Mesenchymal stem cell (in vitro differentiated cells and primary cell): Measurements from ENCODE around the gene CUL4B.

Experiments
- DNase-seq: peaks from one replicate; pipeline ENCODE4 v3.0.0-alpha.2; 2013
- H2AFZ ChIP-seq: one replicate; pipeline ENCODE4 v1.6.1; 2013; ENCODE audit warnings: low read depth, mild to moderate bottlenecking, control low read depth, inconsistent platforms, low read length, moderate library complexity
- H2AK5ac ChIP-seq: 2 replicates; pipeline ENCODE4 v1.6.1; 2013; ENCODE audit warnings: low read length, moderate library complexity, mild to moderate bottlenecking, inconsistent platforms; ENCODE audit not compliant: severe bottlenecking
- H2BK120ac ChIP-seq: one replicate; pipeline ENCODE4 v1.6.1; 2013; ENCODE audit warnings: low read depth, mild to moderate bottlenecking, inconsistent platforms, low read length, moderate library complexity
- H2BK12ac ChIP-seq, 2 experiments: one replicate each; pipeline ENCODE4 v1.6.1; 2013; ENCODE audit warnings: inconsistent platforms in 2 of 2, low read length in 2 of 2, mild to moderate bottlenecking in 2 of 2, moderate library complexity in 2 of 2, control low read depth in 1 of 2
- H2BK15ac ChIP-seq: one replicate; pipeline ENCODE4 v1.6.1; 2013; ENCODE audit warnings: mild to moderate bottlenecking, low read depth, inconsistent platforms; ENCODE audit not compliant: poor library complexity, severe bottlenecking
- H2BK5ac ChIP-seq: 2 replicates; pipeline ENCODE4 v1.6.1; 2013; ENCODE audit warnings: low read depth, mild to moderate bottlenecking, low read length, control low read depth, inconsistent platforms; ENCODE audit not compliant: poor library complexity, severe bottlenecking
- H3K14ac ChIP-seq, 2 experiments: one replicate each; pipeline ENCODE4 v1.6.1; 2013; ENCODE audit warnings: inconsistent platforms in 2 of 2, low read length in 2 of 2, control low read depth in 1 of 2, mild to moderate bottlenecking in 1 of 2, moderate library complexity in 1 of 2
- H3K18ac ChIP-seq, 2 experiments: one replicate each; pipeline ENCODE4 v1.6.1; 2013; ENCODE audit warnings: inconsistent platforms in 2 of 2, low read length in 2 of 2, control low read depth in 1 of 2, low read depth in 1 of 2, mild to moderate bottlenecking in 1 of 2
- H3K23ac ChIP-seq, 2 experiments: one replicate each; pipeline ENCODE4 v1.6.1; 2013; ENCODE audit warnings: inconsistent platforms in 2 of 2, low read length in 2 of 2, mild to moderate bottlenecking in 2 of 2, moderate library complexity in 2 of 2, control low read depth in 1 of 2
- H3K27ac ChIP-seq: 2 replicates; pipeline ENCODE4 v1.5.1; 2013; ENCODE audit warnings: mild to moderate bottlenecking, moderate library complexity, low read length, control low read depth, inconsistent platforms; ENCODE audit not compliant: poor library complexity, severe bottlenecking
- H3K27me3 ChIP-seq, 2 experiments: 2 replicates each; pipeline versions ENCODE4 v1.6.1 to v1.7.0; 2013; ENCODE audit warnings: low read length in 2 of 2, mild to moderate bottlenecking in 2 of 2, moderate library complexity in 2 of 2, control low read depth in 1 of 2, inconsistent platforms in 1 of 2; ENCODE audit not compliant: control insufficient read depth in 1 of 2, insufficient read depth in 1 of 2
- H3K36me3 ChIP-seq, 2 experiments: 2 replicates each; pipeline versions ENCODE4 v1.6.1 to v1.7.0; 2013; ENCODE audit warnings: low read length in 2 of 2, control low read depth in 1 of 2, inconsistent platforms in 1 of 2, low read depth in 1 of 2, mild to moderate bottlenecking in 1 of 2; ENCODE audit not compliant: insufficient read depth in 2 of 2, control insufficient read depth in 1 of 2
- H3K4ac ChIP-seq, 2 experiments: one replicate each; pipeline ENCODE4 v1.6.1; 2013; ENCODE audit warnings: inconsistent platforms in 2 of 2, low read length in 2 of 2, mild to moderate bottlenecking in 2 of 2, moderate library complexity in 2 of 2, control low read depth in 1 of 2, low read depth in 1 of 2
- H3K4me1 ChIP-seq: 2 replicates; pipeline ENCODE4 v1.6.1; 2013; ENCODE audit warnings: low read depth, low read length, control low read depth; ENCODE audit not compliant: control insufficient read depth, insufficient read depth
- H3K4me2 ChIP-seq: 2 replicates; pipeline ENCODE4 v1.6.1; 2013; ENCODE audit warnings: low read length, mild to moderate bottlenecking, inconsistent platforms; ENCODE audit not compliant: poor library complexity, severe bottlenecking
- H3K4me3 ChIP-seq, 2 experiments: 2 replicates each; pipeline versions ENCODE4 v1.5.1 to v1.7.0; 2013; ENCODE audit warnings: low read length in 2 of 2, mild to moderate bottlenecking in 2 of 2, control low read depth in 1 of 2, low read depth in 1 of 2; ENCODE audit not compliant: insufficient read depth in 1 of 2
- H3K79me1 ChIP-seq: replicated peaks from 2 replicates; pipeline ENCODE4 v1.6.1; 2013; ENCODE audit warnings: mild to moderate bottlenecking, control low read depth, low read length, inconsistent platforms; ENCODE audit not compliant: poor library complexity, severe bottlenecking
- H3K9ac ChIP-seq: 2 replicates; pipeline ENCODE4 v1.7.0; 2013; ENCODE audit warnings: mild to moderate bottlenecking, low read length, moderate library complexity
- H3K9me3 ChIP-seq: 2 replicates; pipeline ENCODE4 v1.7.0; 2013; ENCODE audit warnings: mild to moderate bottlenecking, low read length; ENCODE audit not compliant: control insufficient read depth
- H4K8ac ChIP-seq: one replicate; pipeline ENCODE4 v1.6.1; 2013; ENCODE audit warnings: inconsistent platforms, mild to moderate bottlenecking, low read length, moderate library complexity
- H4K91ac ChIP-seq: one replicate; pipeline ENCODE4 v1.6.1; 2013; ENCODE audit warnings: mild to moderate bottlenecking, low read length, inconsistent platforms
- WGBS: methylation state at CpG from one replicate; pipeline ENCODE4 v1.1.7; 2013; ENCODE audit warnings: mixed read lengths; 5-methylcytosine and 5-hydroxymethylcytosine counted together

CUL4B gene

DNA sequence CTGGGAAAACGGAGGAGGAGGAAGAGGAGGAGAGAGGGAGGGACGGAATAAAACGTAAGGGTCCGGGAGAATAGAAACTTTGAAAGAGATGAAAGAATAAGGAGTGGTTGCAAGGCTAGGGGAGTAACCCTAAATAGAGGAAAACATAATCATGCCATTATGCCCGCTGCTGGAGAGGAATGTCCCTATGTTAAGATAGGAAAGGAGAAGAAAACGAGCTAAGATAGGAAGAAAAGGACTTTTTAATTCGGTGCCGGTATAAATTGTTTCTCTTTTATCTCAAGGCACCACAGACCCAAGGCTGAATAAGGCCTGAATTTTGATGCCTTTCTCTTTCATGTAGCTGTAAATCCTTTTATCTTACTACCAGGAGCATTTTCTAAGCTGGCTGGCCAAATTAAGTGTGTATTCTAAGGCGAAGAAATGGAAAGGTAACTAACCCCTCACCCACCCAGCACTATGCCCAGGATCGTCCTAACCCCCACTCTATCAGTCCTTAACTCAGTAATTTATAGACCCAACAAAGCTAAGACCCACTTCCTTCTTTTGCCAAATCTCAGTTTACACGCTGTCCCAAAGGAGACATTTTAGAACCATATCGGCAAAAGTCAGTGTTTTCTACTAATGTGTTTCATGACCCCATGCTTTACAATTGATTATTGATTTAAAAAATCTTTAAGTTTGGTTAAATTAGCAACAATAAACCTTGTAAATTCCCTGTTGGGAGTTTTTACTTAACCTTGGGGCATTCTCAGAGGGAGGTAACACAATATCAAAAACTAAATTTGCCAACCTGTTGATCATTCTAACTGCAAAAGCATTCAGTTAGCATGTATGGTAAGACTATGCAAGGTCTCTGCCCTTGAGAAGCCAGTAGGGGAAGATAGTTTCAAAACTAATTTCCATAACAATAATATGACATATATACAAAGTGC lies 1.1 kb upstream of the CUL4B start:
- H2AK5ac ChIP-seq: no peak overlapping the region
- H3K23ac ChIP-seq: no peak overlapping the region
- H3K79me1 ChIP-seq: peaks cover 3% of the 10 kb centered on the region
- peaks cover 0 to 8% of the 10 kb centered on the region in 2 experiments for H3K36me3 ChIP-seq
- peak overlapping the region in 1 of 2 experiments; percentile 83 for H3K4me3 ChIP-seq
- no peak overlapping the region for H3K4ac ChIP-seq
- no peak overlapping the region for H2BK12ac ChIP-seq
- peak overlapping the region; percentile 67 for H3K27ac ChIP-seq
- peak overlapping the region; percentile 43 for H3K4me2 ChIP-seq
- no peak overlapping the region for H2AFZ ChIP-seq
- no peak overlapping the region for H3K14ac ChIP-seq
- peak overlapping the region; percentile 94 for H3K9ac ChIP-seq
- H3K18ac ChIP-seq: no peak overlapping the region
- H3K9me3 ChIP-seq: no peaks in the 10 kb centered on the region
- no peaks in the 10 kb centered on the region for H3K27me3 ChIP-seq
- H2BK15ac ChIP-seq: no peak overlapping the region
- H2BK120ac ChIP-seq: no peak overlapping the region
- no peak overlapping the region for H4K8ac ChIP-seq
- H2BK5ac ChIP-seq: no peak overlapping the region
- no peak overlapping the region for H4K91ac ChIP-seq
- 6% methylated on average over 7 of the region's 12 CpGs for WGBS
- peaks cover 3% of the 10 kb centered on the region for H3K4me1 ChIP-seq
- DNase-seq: no peak

DNA sequence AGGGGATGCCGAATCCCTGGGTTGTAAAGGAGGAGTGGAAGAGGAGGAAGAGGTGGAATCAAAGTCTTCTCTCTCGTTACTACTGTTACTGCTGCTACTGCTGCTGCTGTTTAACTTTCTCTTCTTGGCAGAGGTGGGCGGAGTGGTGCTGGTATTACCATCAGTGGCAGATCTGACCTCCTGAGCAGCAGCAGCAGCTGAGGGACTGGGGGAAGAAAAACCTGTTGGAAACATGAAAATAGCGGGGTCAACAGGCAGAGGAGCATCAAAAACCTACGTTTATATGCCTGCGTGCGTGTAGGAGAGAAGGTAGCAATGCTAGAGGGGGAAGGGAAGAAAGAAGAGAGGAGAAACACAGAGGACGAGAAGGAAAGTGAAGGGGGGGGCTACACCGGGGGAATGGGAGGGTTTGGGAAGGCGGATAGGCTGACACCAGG lies 339 bp downstream of the CUL4B start:
- Histone ChIP-seq H3K14ac (peak overlapping the region in 1 of 2 experiments; percentile 86), H2BK120ac (no peak overlapping the region)

DNA sequence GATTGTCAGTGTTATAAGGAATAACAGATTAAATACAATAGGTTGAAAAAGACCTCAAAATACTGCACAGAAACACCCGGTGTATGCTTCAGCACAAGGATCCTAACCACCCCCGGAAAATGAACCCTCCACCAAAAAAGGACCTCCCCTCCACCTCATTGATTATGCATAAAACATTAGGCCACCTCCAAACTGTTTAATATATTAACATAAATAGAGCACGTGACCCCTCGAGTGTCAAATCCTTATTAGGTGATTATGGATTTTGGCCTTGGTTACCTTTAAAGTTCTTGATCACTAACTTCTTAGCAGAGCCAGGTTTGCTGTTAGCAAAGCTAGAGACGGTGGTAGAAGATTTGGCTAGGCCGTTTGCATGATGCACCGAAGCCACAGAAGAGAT lies 958 bp downstream of the CUL4B start:
- Histone ChIP-seq H3K27ac (peak overlapping the region; percentile 89), H3K4me3 (peak overlapping the region in 1 of 2 experiments; percentile 91), H3K79me1 (peaks cover 3% of the 10 kb centered on the region), H3K9ac (peak overlapping the region; percentile 95), H3K36me3 (peaks cover 0 to 22% of the 10 kb centered on the region in 2 experiments), H3K4me2 (peak overlapping the region; percentile 70), H3K4me1 (peaks cover 3% of the 10 kb centered on the region), H3K14ac (no peak overlapping the region), H3K18ac (no peak overlapping the region), H3K9me3 (no peaks in the 10 kb centered on the region), H2BK120ac (no peak overlapping the region), H4K91ac (no peak overlapping the region), H3K27me3 (no peaks in the 10 kb centered on the region), H4K8ac (no peak overlapping the region), H3K4ac (peak overlapping the region in 1 of 2 experiments; percentile 86), H2AK5ac (no peak overlapping the region), H2BK15ac (no peak overlapping the region), H2BK5ac (no peak overlapping the region), H2AFZ (no peak overlapping the region), H3K23ac (no peak overlapping the region), H2BK12ac (no peak overlapping the region)
- DNase-seq: no peak
- WGBS: 0% methylated on average over 5 of the region's 7 CpGs

More for the DNA sequence above, 339 bp downstream of the CUL4B start:
- Histone ChIP-seq H2BK5ac (peak overlapping the region; percentile 79), H3K9me3 (no peaks in the 10 kb centered on the region), H3K36me3 (peaks cover 0 to 17% of the 10 kb centered on the region in 2 experiments), H2BK15ac (no peak overlapping the region), H4K8ac (peak overlapping the region; percentile 75), H4K91ac (peak overlapping the region; percentile 75), H3K9ac (peak overlapping the region; percentile 95), H2AK5ac (peak overlapping the region; percentile 93), H3K27me3 (no peaks in the 10 kb centered on the region), H2BK12ac (peak overlapping the region; percentile 54 to 72), H3K4me3 (peak overlapping the region; percentile 65 to 91), H3K4ac (peak overlapping the region in 1 of 2 experiments; percentile 86), H3K18ac (peak overlapping the region; percentile 81 to 88), H3K23ac (no peak overlapping the region), H2AFZ (no peak overlapping the region), H3K27ac (peak overlapping the region; percentile 89), H3K4me1 (peaks cover 3% of the 10 kb centered on the region), H3K4me2 (peak overlapping the region; percentile 70), H3K79me1 (peaks cover 3% of the 10 kb centered on the region)
- peak; percentile 65 for DNase-seq
- 0% methylated on average over 7 of the region's 10 CpGs for WGBS

DNA sequence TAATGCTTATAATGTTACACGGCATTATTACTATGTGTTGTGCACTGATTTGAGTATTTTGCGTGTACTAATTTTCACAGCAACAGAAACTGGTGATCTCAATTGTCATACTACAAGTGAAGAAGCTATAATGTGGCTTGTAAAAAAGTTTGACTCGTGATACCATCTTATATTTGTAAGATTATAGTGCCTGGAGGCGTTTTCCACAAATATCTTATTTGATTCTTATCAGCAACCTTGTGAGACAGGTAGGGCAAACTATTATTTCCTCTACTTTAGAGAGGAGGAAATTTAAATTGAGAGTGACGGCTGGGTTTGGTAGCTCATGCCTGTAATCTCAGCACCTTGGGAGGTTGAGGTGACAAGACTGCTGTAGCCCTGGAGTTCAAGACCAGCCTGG lies 4.5 kb downstream of the CUL4B start:
- no peak overlapping the region for H3K27ac ChIP-seq
- H3K23ac ChIP-seq: no peak overlapping the region
- no peak overlapping the region for H2BK5ac ChIP-seq
- no peak overlapping the region for H3K14ac ChIP-seq
- H2AFZ ChIP-seq: no peak overlapping the region
- H2AK5ac ChIP-seq: no peak overlapping the region
- 100% methylated on average over 1 of the region's 5 CpGs for WGBS
- H4K91ac ChIP-seq: no peak overlapping the region
- H3K9me3 ChIP-seq: no peaks in the 10 kb centered on the region
- H3K27me3 ChIP-seq: no peaks in the 10 kb centered on the region
- no peak overlapping the region for H3K4me2 ChIP-seq
- no peak overlapping the region for H3K4ac ChIP-seq
- no peak for DNase-seq
- H3K79me1 ChIP-seq: no peaks in the 10 kb centered on the region
- H3K9ac ChIP-seq: no peak overlapping the region
- no peak overlapping the region for H2BK12ac ChIP-seq
- no peak overlapping the region for H2BK120ac ChIP-seq
- H3K4me3 ChIP-seq: no peak overlapping the region
- H4K8ac ChIP-seq: no peak overlapping the region
- H3K4me1 ChIP-seq: no peaks in the 10 kb centered on the region
- H3K36me3 ChIP-seq: peaks cover 0 to 39% of the 10 kb centered on the region in 2 experiments
- H2BK15ac ChIP-seq: no peak overlapping the region
- no peak overlapping the region for H3K18ac ChIP-seq
